ENCODE measurements around the gene UQCC2.

UQCC2 gene

DNA sequence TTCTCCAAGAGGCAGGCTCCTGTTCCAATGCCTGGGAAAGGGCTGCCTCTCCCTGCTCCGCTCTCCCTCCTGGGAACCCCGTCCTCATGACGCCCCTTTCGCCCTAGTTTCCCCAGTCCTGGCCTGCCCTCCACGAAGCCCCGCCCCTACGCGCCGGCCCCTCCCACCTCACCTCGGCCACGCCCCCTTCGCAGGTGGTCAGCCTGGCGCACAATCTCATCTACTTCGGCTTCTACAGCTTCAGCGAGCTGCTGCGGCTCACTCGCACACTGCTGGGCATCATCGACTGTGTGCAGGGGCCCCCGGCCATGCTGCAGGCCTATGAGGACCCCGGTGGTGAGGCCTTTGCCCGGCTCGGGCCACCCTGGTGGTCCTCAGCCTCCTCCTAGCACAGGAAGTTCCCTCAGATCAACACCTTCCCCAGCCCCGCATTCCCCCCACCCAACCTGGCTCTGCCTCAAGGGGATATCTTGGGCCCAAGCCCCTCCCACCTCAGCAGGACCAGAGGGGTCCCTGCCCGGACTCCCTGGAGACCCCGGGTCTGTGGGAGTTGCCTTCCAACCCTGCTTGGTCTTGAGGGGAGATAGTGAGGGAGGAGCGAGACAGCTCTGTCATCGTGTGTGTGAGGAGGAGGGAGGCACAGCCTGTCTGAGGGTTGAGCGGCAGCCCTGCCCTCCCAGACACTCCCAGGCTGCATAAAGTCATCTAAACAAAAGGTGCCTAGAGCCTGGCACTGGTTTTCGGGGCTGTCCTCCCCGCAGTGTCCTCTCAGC is 40.3 kb downstream of the UQCC2 start:
- DNase-seq = no peak

DNA sequence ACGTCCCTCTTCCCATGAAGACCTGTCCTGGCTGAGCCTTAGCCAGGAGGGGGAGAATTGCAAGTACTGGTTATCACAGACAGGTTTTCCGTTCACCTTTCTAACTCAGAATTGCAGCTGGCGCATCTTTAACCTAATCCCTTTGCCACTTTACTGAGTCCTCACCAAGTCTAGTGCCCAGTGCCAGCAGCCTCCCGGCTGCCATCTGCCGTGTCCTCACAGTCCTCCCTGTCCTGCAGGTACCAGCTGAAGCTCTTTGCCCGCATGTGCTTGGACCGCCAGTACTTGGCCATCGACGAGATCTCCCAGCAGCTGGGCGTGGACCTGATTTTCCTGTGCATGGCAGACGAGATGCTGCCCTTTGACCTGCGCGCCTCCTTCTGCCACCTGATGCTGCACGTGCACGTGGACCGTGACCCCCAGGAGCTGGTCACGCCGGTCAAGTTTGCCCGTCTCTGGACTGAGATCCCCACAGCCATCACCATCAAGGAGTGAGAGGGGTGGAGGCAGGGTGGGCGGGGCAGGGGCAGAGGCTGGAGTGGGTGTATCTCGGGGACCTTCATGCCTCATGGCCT is 41.3 kb downstream of the UQCC2 start:
- DNase-seq = no peak

DNA sequence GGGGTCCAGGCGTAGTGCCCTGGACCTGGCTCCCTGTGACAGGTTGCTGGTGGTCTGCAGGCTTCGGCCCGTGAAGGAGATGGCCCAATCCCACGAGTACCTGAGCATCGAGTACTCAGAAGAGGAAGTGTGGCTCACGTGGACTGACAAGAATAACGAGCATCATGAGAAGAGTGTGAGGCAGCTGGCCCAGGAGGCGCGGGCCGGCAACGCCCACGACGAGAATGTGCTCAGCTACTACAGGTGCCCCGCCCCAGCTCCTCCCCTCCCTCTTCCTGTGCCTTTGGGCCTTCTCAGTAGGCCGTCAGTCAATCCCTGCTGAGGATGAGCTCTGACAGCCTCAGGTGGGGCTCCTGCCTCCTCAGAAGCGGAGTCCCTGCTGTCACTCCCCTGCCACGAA is 42.6 kb downstream of the UQCC2 start:
- DNase-seq = no peak

DNA sequence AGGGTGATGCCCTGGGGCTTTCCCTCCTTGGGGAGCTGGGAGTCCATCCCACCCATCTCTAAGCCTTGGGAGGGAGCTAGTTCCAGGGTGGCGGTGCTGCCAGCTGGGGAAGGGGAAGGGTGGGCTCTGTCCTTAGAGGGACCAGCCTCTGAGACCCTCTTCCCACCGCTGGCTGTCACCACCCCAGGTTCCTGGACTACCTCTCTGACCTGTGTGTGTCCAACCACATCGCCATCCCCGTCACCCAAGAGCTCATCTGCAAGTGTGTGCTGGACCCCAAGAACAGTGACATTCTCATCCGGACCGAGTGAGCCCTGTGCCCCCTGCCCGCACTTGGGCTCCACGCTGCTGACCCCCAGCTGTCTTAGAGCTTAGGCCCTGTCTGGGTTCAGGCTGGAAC is 43.2 kb downstream of the UQCC2 start:
- DNase-seq = no peak

DNA sequence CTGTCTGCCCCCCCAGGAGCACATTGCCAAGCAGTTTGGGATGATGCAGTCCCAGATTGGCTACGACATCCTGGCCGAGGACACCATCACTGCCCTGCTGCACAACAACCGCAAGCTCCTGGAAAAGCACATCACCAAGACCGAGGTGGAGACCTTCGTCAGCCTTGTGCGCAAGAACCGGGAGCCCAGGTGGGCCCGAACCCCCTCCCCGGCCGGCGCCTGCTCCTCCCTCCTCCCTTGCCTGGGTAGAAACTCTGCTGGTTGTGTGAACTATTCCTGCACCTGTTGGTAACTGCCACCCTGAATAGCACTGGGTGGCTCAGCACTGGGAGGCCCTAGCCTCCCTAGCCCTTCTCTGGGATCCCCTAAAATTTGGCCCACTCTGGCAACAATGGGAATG is 43.7 kb downstream of the UQCC2 start:
- DNase-seq = no peak

DNA sequence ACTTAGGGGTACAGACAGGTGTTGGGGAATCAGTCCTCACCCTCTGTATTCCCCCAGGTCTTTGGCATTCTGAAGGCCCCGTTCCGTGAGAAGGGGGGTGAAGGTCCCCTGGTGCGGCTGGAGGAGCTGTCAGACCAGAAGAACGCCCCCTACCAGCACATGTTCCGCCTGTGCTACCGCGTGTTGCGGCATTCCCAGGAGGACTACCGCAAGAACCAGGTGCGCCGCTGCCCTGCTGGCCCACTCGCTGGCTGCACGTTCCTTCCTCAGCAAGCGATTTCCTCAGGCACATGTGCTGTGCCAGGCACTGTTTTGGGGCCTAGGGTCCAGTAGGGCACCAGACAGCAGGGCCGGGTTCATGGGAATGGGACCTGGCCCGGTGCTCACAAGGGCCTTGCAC is 44.4 kb downstream of the UQCC2 start:
- no peak for DNase-seq

DNA sequence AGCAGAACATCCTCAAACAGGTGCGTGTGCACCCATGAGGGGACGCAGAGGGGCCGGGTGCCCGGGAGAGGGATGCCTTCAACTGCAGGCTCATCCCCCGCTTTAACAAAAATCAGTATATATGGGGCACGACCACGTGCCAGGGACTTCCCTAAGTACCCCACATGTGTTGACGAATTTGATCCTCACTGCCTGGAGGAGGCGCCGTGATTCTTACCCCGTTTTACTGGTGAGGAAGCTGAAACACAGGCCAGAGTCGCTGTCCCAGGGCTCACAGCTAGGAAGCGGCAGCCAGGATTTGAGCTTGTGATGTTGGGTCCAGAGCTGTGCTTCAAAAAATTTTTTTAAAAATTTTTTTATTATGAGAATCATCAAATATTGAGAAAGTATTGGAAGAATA is 45.5 kb downstream of the UQCC2 start:
- no peak for DNase-seq

DNA sequence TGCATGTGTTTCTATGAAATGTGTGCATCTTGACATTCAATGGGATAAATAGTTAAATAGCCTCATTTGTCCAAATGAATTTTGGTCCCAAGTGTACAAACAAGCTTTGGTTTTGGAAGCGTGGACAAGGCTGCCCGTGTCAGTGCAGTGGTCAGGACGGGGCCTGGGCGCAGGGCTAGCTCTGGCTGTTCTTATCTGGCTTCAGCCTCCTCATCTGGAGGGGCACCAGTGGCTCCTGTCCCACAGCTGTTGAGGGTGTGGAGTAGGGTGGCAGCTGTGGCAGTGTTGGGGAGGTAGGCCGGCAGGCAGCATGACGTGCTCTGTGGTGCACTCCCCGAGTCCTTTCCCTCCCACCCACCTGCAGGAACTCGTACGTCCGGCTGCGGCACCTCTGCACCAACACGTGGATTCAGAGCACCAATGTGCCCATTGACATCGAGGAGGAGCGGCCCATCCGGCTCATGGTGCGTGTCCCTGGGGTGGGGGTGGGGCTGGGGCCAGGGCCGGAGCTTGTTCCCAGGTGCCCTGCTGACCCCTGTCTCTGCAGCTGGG is 46.9 kb downstream of the UQCC2 start:
- no peak for DNase-seq

DNA sequence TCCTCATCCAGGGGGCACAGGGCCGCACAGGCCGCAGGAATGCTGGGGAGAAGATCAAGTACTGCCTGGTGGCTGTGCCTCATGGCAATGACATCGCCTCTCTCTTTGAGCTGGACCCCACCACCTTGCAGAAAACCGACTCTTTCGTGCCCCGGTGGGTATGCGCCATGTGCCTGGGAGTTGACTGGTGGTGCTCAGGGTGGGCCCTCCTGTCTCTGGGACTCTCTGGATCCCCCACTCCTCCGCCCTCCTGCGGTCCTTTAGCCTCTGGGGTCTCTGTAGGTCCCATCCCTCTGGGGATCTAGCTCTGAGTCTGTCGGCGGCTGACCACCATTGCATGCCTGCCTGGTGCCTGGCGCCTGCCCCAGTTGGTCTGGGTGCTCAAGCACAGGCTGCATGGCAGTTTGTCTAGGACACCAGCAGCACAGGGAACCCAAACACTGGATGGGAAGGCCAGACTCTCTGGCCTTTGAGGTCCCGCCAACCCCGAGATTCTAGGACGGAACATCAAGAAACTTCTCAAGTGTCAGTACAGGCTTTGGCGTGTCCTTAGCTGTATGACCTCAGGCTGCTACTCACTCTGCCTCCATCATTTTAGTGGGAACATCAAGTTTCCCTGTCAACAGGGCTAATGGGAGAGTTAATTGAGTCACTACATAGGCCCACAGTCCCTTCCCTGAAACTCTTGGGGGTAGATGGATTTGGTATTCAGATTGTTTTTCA is 47.6 kb downstream of the UQCC2 start:
- no peak for DNase-seq

DNA sequence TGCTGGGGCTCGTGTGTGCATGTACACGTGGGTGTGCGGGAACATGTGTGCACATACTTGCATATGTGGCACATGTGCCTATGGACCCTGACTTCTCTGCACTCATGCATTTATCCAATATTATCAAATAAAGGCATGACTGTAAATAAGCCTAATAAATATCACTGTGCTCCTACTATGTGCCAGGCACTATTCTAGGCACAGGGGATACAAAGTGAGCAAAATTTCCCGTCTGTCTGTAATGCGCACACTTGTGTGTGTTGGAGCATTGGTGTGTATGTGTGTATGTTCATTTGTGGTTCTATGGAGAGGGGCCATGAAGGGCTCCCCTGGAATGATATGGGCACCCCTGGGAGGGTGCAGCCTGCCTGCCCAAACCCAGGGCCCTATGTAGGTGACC is 48.5 kb downstream of the UQCC2 start:
- no peak for DNase-seq

DNA sequence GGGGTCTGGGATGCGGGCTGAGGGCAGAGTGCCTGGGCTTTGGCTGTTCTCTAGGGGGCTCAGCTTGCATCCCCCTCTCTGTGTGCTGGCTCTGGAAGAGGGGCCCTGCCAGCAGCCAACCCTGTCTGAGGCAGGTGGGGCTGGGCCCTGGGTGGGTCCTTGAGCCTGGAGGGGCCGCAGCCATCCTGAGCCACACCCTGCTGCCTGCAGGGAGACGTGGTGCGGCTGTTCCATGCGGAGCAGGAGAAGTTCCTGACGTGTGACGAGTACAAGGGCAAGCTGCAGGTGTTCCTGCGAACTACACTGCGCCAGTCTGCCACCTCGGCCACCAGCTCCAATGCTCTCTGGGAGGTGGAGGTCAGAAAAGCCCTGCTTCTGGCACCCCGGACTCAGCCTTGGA is 49.2 kb downstream of the UQCC2 start:
- DNase-seq = no peak

DNA sequence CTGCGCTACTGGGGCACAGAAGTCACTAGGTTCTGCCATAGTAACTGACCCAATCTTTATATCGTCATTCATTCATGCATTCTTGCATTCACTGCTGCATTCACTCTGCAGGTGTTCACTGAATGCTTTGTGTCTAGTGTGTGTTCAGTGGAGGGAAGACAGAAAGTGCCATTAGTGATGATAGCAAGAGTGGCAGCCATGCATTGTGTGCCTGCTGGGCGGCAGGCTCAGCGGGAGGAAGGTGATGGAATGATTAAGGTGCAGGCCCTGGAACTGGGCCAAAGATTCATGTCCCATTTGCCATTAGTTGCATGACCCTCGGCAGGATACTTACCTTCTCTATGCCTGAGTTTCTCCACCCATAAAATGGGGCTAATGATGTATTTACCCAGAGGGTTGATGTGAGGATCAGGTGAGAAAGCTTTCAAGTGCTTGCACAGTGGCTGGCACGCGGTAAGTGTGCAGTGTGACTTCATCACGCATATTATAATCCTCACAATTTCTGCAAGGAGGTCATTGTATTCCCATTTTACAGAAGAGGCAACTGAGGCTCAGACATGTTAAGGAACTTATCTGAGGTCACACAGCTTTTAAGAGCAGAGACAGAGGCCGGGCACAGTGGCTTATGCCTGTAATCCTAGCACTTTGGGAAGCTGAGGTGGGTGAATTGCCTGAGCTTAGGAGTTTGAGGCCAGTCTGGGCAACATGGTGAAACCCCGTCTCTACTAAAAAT is 50.2 kb downstream of the UQCC2 start:
- DNase-seq = no peak

DNA sequence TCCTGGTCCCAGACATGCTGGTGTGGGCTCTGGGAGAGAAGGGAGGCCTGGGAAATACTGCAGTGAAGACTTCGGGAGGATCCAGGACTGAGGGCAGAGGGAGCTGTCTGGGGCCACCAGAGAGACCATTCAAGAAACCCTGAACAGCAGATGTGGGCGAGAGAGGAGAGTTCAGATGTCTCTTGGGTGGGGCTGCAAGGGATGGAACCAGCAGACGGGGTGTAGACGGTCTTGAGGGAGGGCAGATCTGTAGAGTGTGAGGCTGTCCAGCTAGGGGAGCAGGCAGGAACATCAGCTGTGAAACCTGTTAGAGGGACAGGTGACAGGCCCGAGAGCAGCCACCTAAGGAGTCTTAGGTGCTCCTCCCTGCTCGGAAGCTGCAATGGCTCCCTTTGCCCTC is 51.5 kb downstream of the UQCC2 start:
- DNase-seq = no peak

DNA sequence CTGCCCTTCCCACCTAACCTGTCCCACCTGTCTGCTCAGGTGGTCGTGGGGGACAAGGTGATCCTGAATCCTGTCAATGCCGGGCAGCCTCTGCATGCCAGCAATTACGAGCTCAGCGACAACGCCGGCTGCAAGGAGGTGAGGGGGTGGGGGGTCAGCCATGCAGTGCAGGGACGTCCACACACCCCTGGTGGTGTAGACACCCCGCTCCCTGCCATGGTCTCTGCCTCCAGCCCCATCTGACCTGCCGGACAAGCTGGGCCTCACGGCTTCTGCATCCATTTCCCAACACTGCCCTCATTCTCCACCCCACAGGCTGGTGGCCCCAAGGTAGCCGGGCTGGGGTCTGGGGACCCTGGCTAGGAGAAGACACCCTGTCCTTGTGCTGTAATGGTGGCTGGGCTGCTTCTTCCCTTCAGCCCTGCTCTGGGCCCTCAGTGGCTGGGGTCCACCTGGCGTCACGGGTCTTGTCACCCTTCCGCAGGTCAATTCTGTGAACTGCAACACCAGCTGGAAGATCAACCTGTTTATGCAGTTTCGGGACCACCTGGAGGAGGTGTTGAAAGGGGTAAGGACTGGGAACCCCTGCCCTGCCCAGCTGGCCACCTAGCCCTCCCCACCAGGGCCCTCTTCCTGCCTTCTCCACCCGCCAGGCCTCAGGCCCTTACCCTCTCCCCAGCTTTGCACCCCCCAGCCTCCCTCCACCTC is 52.4 kb downstream of the UQCC2 start:
- DNase-seq = no peak

DNA sequence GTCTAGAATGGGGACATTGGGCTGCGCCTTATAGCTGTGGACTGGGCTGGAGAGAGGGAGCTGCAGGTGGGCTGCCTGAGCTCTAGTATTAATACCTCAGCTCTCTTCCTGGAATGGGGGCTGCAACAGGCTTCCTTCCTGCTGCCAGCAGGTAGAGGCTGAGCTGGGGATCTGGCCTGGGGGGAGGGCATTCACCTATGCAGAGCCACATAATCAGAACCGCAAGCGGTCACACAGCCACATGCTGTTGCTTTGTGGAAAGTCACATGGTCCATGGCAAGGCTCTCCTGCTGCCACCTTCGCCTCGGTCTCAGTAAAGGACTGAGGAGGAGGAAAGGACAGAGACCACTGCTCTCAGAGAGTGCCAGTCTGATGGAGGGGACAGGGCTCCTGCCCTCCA is 54.7 kb downstream of the UQCC2 start:
- no peak for DNase-seq

DNA sequence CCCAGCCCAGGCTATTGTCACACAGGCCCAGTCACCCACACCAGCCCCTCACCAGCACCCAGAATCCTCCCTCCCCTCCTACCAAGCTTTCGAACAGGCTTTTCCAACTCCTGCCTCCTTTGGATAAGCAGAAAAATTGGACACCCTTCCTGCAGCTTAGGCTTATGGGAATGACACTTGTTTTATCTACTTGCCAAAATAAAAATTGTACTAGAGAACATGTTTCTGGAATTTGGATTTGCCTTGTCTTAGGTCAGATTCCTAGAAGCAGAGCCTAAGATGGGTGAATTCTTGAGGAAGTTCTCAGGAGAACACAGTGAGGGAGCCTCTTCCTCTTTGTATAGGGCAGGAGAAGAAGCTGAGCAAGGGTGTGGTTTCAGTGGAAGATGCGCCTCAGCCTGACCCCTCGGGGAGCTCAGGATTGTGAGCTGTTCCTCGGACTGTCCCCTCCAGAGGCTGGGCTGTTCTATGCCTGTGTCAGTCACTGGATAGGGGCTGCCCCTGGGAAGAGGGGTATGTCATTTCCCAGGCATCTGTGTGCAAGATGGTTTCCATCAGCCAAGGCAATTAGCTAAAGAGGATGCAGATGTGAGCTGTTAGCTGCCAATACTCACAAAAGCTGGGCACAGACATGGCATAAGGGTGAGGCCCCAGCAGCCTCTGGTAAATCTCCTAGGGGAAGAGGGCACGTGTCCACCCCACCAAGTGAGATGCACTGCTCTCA is 56.5 kb downstream of the UQCC2 start:
- DNase-seq = no peak

DNA sequence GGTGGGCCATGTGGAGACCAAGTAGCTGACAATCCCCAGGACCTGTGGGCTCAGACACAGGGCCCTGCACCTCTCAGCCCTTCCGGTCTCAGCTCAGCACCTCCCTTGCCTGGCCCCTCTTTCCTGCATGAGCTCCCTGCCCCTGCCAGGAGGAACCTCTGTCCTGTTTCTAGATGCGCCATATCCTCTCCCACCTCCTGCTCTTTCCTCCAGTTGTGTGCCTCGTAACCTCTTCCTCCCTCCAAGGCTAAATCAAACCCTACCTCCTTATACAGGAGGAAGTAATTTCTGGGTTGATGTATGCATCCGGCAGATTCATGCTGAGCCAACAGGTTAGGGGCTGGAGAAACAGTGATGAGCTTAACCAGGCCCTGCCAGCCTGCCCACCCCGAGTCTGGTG is 59.5 kb downstream of the UQCC2 start:
- DNase-seq = no peak

DNA sequence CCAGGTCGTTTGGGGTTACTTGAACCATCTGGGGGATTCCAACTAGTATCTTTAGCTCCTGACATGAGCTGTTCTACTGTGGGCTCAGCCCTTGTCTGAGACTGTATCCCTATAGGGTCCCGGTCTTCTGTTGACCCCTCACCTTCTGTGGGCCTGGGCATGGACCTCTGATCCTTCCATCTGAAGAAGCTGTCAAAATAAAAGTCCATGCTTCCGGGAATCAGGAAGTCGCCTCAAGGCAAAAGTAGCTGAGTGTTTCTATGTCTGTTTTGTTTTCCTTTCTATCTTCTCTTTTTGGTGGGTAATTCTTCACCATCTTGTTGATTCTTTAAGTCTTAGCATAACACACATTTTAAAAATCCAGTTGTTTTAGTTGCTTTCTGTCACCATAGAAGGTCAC is 60.1 kb downstream of the UQCC2 start:
- DNase-seq = no peak
